OCI-LY3 (cell line): ENCODE measurements around the gene GPR52.

Experiments
- CTCF ChIP-seq: fragments of 200-600, 300-600 bp; sonication (generic); IDR thresholded peaks from 2 replicates; pipeline ENCODE4 v1.5.1; 2014; ENCODE audit warnings: antibody characterized with exemption, low read length, low read depth
- EZH2phosphoT487 ChIP-seq: fragments of 200-600 bp; shearing (Covaris generic); IDR thresholded peaks from 2 replicates; pipeline ENCODE4 v1.6.1; 2018; ENCODE audit warnings: antibody characterized with exemption, mixed run types, low read depth

GRCh38 chr1:174426153-174426552, 21.6 kb upstream of the GPR52 start:
- no peak for TF ChIP-seq CTCF
- no peak for TF ChIP-seq EZH2phosphoT487
